ENCODE measurements around the gene INCENP. TPM values are rescaled to one million over a fixed set of nuclear protein-coding genes. Genes with fewer than 3 reads are reported as not detected.

Gene INCENP
- polyA plus RNA-seq, 1 of the 3 experiments (the other 2 are of a cell fraction) = 20.1 TPM

GRCh38 chr11:62131170-62131464, 7.3 kb downstream of the INCENP start:
- H3K9me3 ChIP-seq = no peaks in the 10 kb centered on the region
- DNase-seq = peak; percentile 6
- H3K9me2 ChIP-seq = no peaks in the 10 kb centered on the region
- no peaks in the 10 kb centered on the region for H3K27me3 ChIP-seq (ENCODE audit: insufficient read depth)
- H3K9ac ChIP-seq = no peak overlapping the region
- TF ChIP-seq SMC3 (IDR thresholded peaks at IDR 0.05; ENCODE audit: low read depth, low read length) (no peak), FOXJ3 (CRISPR knock-in tag; IDR thresholded peaks at IDR 0.05) (no peak), GABPA (IDR thresholded peaks at IDR 0.05; ENCODE audit: low read depth) (no peak), GATA2 (CRISPR knock-in tag; IDR thresholded peaks at IDR 0.05) (no peak), REST (IDR thresholded peaks at IDR 0.05; ENCODE audit: low read depth, low read length) (no peak), EP300 (IDR thresholded peaks at IDR 0.05; ENCODE audit: borderline replicate concordance in 1 of 2, low read depth in 1 of 2, low read length in 1 of 2) (no peak), RXRA (IDR thresholded peaks at IDR 0.05; ENCODE audit: borderline replicate concordance, low read depth) (no peak)
- H3K36me3 ChIP-seq (replicated peaks in 1 of 2; ENCODE audit: control insufficient read depth in 1 of 2, insufficient read depth in 2 of 2, low read length in 1 of 2) = peaks cover 14 to 38% of the 10 kb centered on the region in 2 experiments
- H3K27ac ChIP-seq (ENCODE audit: low read depth in 2 of 2, low read length in 1 of 2) = no peak overlapping the region
- no peak overlapping the region for H3K4me3 ChIP-seq (ENCODE audit: low read depth in 2 of 2, low read length in 1 of 2)
- H3K4me1 ChIP-seq (ENCODE audit: control insufficient read depth in 1 of 2, insufficient read depth in 2 of 2, low read depth in 1 of 2, low read length in 1 of 2) = no peaks in the 10 kb centered on the region; a peak in 1 of 4 replicates
- POLR2A ChIA-PET = no interaction called here
- no peak overlapping the region for H2AFZ ChIP-seq (ENCODE audit: low read depth)
- H3F3A ChIP-seq (replicated peaks; ENCODE audit: insufficient read depth) = peaks cover 3% of the 10 kb centered on the region
- CTCF ChIA-PET = interaction anchor here (0.6 to 3.8 kb wide), 6 partner anchors 11 to 289 kb away, joined by 3 to 19 read pairs (median 4); no protein-coding TSS in a partner anchor
- H3K4me2 ChIP-seq = no peak overlapping the region
- peaks cover 32% of the 10 kb centered on the region; the same call in 1 of the 2 replicates for H4K20me1 ChIP-seq (ENCODE audit: insufficient read depth)
- 96% methylated on average over 6 of the region's 6 CpGs for WGBS (ENCODE audit: low lambda C conversion rate)
- peaks cover 99% of the 10 kb centered on the region for H3K79me2 ChIP-seq (ENCODE audit: insufficient read depth)

GRCh38 chr11:62132191-62132590, 8.4 kb downstream of the INCENP start:
- Histone ChIP-seq H4K20me1 (ENCODE audit: insufficient read depth) (peaks cover 31% of the 10 kb centered on the region; the same call in 1 of the 2 replicates), H3K4me2 (no peak overlapping the region), H3K4me1 (ENCODE audit: control insufficient read depth in 1 of 2, insufficient read depth in 2 of 2, low read depth in 1 of 2, low read length in 1 of 2) (no peaks in the 10 kb centered on the region; a peak in 1 of 4 replicates), H3K4me3 (ENCODE audit: low read depth in 2 of 2, low read length in 1 of 2) (no peak overlapping the region), H3K9me3 (no peaks in the 10 kb centered on the region), H2AFZ (ENCODE audit: low read depth) (no peak overlapping the region), H3K9me2 (no peaks in the 10 kb centered on the region), H3K79me2 (ENCODE audit: insufficient read depth) (peaks cover 99% of the 10 kb centered on the region), H3K36me3 (replicated peaks in 1 of 2; ENCODE audit: control insufficient read depth in 1 of 2, insufficient read depth in 2 of 2, low read length in 1 of 2) (peaks cover 14 to 38% of the 10 kb centered on the region in 2 experiments), H3K27ac (ENCODE audit: low read depth in 2 of 2, low read length in 1 of 2) (no peak overlapping the region), H3K9ac (no peak overlapping the region), H3F3A (replicated peaks; ENCODE audit: insufficient read depth) (peaks cover 3% of the 10 kb centered on the region), H3K27me3 (ENCODE audit: insufficient read depth) (no peaks in the 10 kb centered on the region)
- WGBS (ENCODE audit: low lambda C conversion rate) = 90% methylated on average over 4 of the region's 6 CpGs
- POLR2A ChIA-PET = no interaction called here
- DNase-seq = peak; percentile 9
- TF ChIP-seq FOXJ3 (CRISPR knock-in tag; IDR thresholded peaks at IDR 0.05) (no peak), MEF2A (IDR thresholded peaks at IDR 0.05; ENCODE audit: borderline replicate concordance, low read depth) (no peak), NFIC (IDR thresholded peaks at IDR 0.05; ENCODE audit: borderline replicate concordance) (no peak), USF2 (IDR thresholded peaks at IDR 0.05; ENCODE audit: borderline replicate concordance, low read depth, low read length) (no peak)
- CTCF ChIA-PET = interaction anchor here (0.9 to 1.5 kb wide), 2 partner anchors 11 to 13 kb away, joined by 3 read pairs; no protein-coding TSS in a partner anchor

Measured in SK-N-SH (cell line).